HepG2 (cell line): ENCODE measurements around the gene PPP1R13L. TPM values are rescaled to one million over a fixed set of nuclear protein-coding genes. Genes with fewer than 3 reads are reported as not detected.

ENCODE experiments used
- ATAC-seq: fragments of 200-7000 bp; cut with Tn5 transposase; 3 replicates; pipeline ENCODE4 v1.9.1; 2020; ENCODE audit warnings: mild to moderate bottlenecking, moderate library complexity
- BruUV-seq: library from RNA; stranded (reverse); fragments of 400-500 nt; replicated peaks from 2 replicates; lab custom pipeline; 2021; lab: Mats Ljungman, UMichigan
- CTCF ChIA-PET: fragments of 300-600 bp; formaldehyde crosslinking; extraction: SDS; loops from one replicate; lab custom pipeline; 2021; ENCODE audit warnings: low total read pairs, inconsistent platforms, low intra/inter-chr PET ratio; lab: Yijun Ruan, JAX
- POLR2A ChIA-PET: fragments of 350-600 bp; sonication (Branson Sonifier 250); formaldehyde crosslinking; loops from one replicate; lab custom pipeline; 2020; ENCODE audit warnings: antibody characterized with exemption, inconsistent platforms; lab: Yijun Ruan, JAX
- DNase-seq: peaks from one replicate; pipeline ENCODE4 v3.0.0-alpha.2; 2015; ENCODE audit warnings: low spot score
- FAIRE-seq: peaks from 3 replicates; lab custom pipeline; 2011; peaks lifted over from hg19 to GRCh38; lab: Jason Lieb, UNC
- H2AFZ ChIP-seq: one replicate; pipeline ENCODE4 v1.6.1; 2011; ENCODE audit warnings: low read length, inconsistent platforms
- H3K27ac ChIP-seq: fragments of 300-600 bp; 3 replicates; pipeline ENCODE4 v1.8.0; 2011; ENCODE audit warnings: mixed run types, mild to moderate bottlenecking, mixed read lengths, low read length, inconsistent platforms; ENCODE audit not compliant: insufficient read depth; ENCODE audit errors: extremely low read length
- H3K27me3 ChIP-seq, 2 experiments: fragments of 200-600 bp in 1 of 2; 2 replicates in 1 of 2; 3 replicates in 1 of 2; pipeline versions ENCODE4 v1.6.0 to v1.8.0; 2011; ENCODE audit warnings: low read length in 2 of 2, mild to moderate bottlenecking in 2 of 2, moderate library complexity in 2 of 2, inconsistent platforms in 1 of 2; ENCODE audit not compliant: insufficient read depth in 2 of 2, control insufficient read depth in 1 of 2
- H3K36me3 ChIP-seq, 2 experiments: fragments of 200-600 bp in 1 of 2; replicated peaks in 1 of 2; 2 replicates in 1 of 2; 3 replicates in 1 of 2; pipeline versions ENCODE4 v1.5.1 to v1.8.0; 2011; ENCODE audit warnings: low read length in 2 of 2, inconsistent platforms in 1 of 2; ENCODE audit not compliant: insufficient read depth in 2 of 2, control insufficient read depth in 1 of 2
- H3K4me1 ChIP-seq: 2 replicates; pipeline ENCODE4 v1.5.1; 2012; ENCODE audit warnings: low read length, inconsistent platforms; ENCODE audit not compliant: insufficient read depth
- H3K4me2 ChIP-seq: 2 replicates; pipeline ENCODE4 v1.6.0; 2011; ENCODE audit warnings: low read depth, low read length, inconsistent platforms
- H3K4me3 ChIP-seq, 3 experiments: fragments of 200-600 bp in 1 of 3; sonication (generic), shearing (Covaris generic) in 1 of 3; replicated peaks in 1 of 3; 2 replicates each; pipeline ENCODE4 v1.5.1; 2011 to 2016; ENCODE audit warnings: low read length in 3 of 3, inconsistent platforms in 2 of 3, low read depth in 2 of 3, mild to moderate bottlenecking in 2 of 3, control low read depth in 1 of 3, mixed read lengths in 1 of 3; ENCODE audit not compliant: insufficient read depth in 1 of 3
- H3K79me2 ChIP-seq: one replicate; pipeline ENCODE4 v1.6.1; 2011; ENCODE audit warnings: low read length, inconsistent platforms; ENCODE audit not compliant: insufficient read depth
- H3K9ac ChIP-seq: 2 replicates; pipeline ENCODE4 v1.6.0; 2011; ENCODE audit warnings: mild to moderate bottlenecking, low read depth, low read length, inconsistent platforms; ENCODE audit not compliant: insufficient read depth
- H3K9me3 ChIP-seq: 2 replicates; pipeline ENCODE4 v1.5.1; 2012; ENCODE audit warnings: mild to moderate bottlenecking, low read length
- H4K20me1 ChIP-seq: 2 replicates; pipeline ENCODE4 v1.6.0; 2011; ENCODE audit warnings: inconsistent platforms, mild to moderate bottlenecking, low read length, moderate library complexity; ENCODE audit not compliant: insufficient read depth
- AKAP8 ChIP-seq: sonication (generic); formaldehyde crosslinking; IDR thresholded peaks from 2 replicates; pipeline ENCODE4 v1.5.1; 2020; ENCODE audit warnings: mild to moderate bottlenecking, missing genetic modification reagents
- DMTF1 ChIP-seq: sonication (generic); formaldehyde crosslinking; IDR thresholded peaks from 2 replicates; pipeline ENCODE4 v1.4.0; 2020; ENCODE audit warnings: mild to moderate bottlenecking, missing genetic modification reagents
- FOXO4 ChIP-seq: sonication (generic); formaldehyde crosslinking; conservative IDR thresholded peaks from 2 replicates; pipeline ENCODE4 v1.8.1; 2023; ENCODE audit warnings: missing genetic modification reagents
- HDAC1 ChIP-seq: sonication (generic); formaldehyde crosslinking; IDR thresholded peaks from 2 replicates; pipeline ENCODE4 v1.5.1; 2020; ENCODE audit warnings: mild to moderate bottlenecking, missing genetic modification reagents
- HES4 ChIP-seq: sonication (generic); formaldehyde crosslinking; IDR thresholded peaks from 2 replicates; pipeline ENCODE4 v1.9.0; 2021; ENCODE audit warnings: mild to moderate bottlenecking, missing genetic modification reagents, borderline replicate concordance
- PHF21A ChIP-seq: sonication (generic); formaldehyde crosslinking; IDR thresholded peaks from 2 replicates; pipeline ENCODE4 v1.5.0; 2020; ENCODE audit warnings: mild to moderate bottlenecking, missing genetic modification reagents
- PRDM15 ChIP-seq: sonication (generic); formaldehyde crosslinking; IDR thresholded peaks from 2 replicates; pipeline ENCODE4 v1.4.0; 2020; ENCODE audit warnings: missing genetic modification reagents
- RORA ChIP-seq: sonication (generic); formaldehyde crosslinking; IDR thresholded peaks from 2 replicates; pipeline ENCODE4 v1.5.0; 2020; ENCODE audit warnings: mild to moderate bottlenecking, missing genetic modification reagents, moderate library complexity
- ZBTB34 ChIP-seq: sonication (generic); formaldehyde crosslinking; IDR thresholded peaks from 2 replicates; pipeline ENCODE4 v1.8.0; 2022; ENCODE audit warnings: mild to moderate bottlenecking, missing genetic modification reagents
- ZNF263 ChIP-seq: sonication (generic); formaldehyde crosslinking; IDR thresholded peaks from 2 replicates; pipeline ENCODE4 v1.4.0; 2020; ENCODE audit warnings: missing genetic modification reagents
- ZNF382 ChIP-seq: sonication (generic); formaldehyde crosslinking; IDR thresholded peaks from 2 replicates; pipeline ENCODE4 v1.5.0; 2020; ENCODE audit warnings: missing genetic modification reagents, mild to moderate bottlenecking, borderline replicate concordance
- WGBS: methylation state at CpG from one replicate; pipeline ENCODE4 v1.1.6; 2017; ENCODE audit warnings: low lambda C conversion rate; 5-methylcytosine and 5-hydroxymethylcytosine counted together
- in situ Hi-C: cut with HindIII; loops from 2 replicates; pipeline ENCODE4 v1.10.0; 2017; ENCODE audit warnings: low pct_unique_long_range_greater_than_20kb; ENCODE audit not compliant: extremely low pct_ligation_motif_present
- intact Hi-C: fragments of 100-400 bp; cut with micrococcal nuclease; formaldehyde crosslinking; loops from one replicate; pipeline ENCODE4 v1.10.0; 2022; ENCODE audit not compliant: unreplicated experiment
- polyA plus RNA-seq, 8 experiments: library from polyadenylated mRNA; depleted of rRNA in 3 of 8; stranded (reverse) in 7 of 8; unstranded in 1 of 8; fragments of >200 nt; fragmentation: Illumina TruSeq in 4 of 8; extraction: Trizol in 4 of 8; gene quantifications; 2 replicates each; pipeline versions ENCODE4 v1.2.1 to v1.2.3, GENCODE V29; 2011 to 2016; ENCODE audit warnings: low read depth in 4 of 8, missing spikeins in 1 of 8, mixed read lengths in 1 of 8; ENCODE audit not compliant: insufficient read depth in 1 of 8
- total RNA-seq, 5 experiments: library from RNA; depleted of rRNA; stranded (reverse); fragments of >200 nt; fragmentation: Illumina TruSeq; extraction: Trizol; gene quantifications; 2 replicates each; pipeline ENCODE4 v1.2.3, GENCODE V29; 2016; ENCODE audit warnings: low read depth in 1 of 5

Gene PPP1R13L
- total and polyA plus RNA-seq, 2 of the 13 experiments (the other 11 are each of a cell fraction or from before 2014, with no cell fraction given): 1.3 to 6.6 TPM

GRCh38 chr19:45363861-45364459 is 40.9 kb downstream of the PPP1R13L start:
- Histone ChIP-seq H3K36me3 (peaks cover 18 to 31% of the 10 kb centered on the region in 2 experiments; a peak in 4 of 5 replicates), H3K4me1 (peaks cover 10% of the 10 kb centered on the region), H3K4me3 (no peak overlapping the region), H3K4me2 (no peak overlapping the region), H3K27me3 (no peaks in the 10 kb centered on the region), H4K20me1 (peaks cover 2% of the 10 kb centered on the region; the same call in 1 of the 2 replicates), H2AFZ (no peak overlapping the region), H3K9me3 (no peaks in the 10 kb centered on the region), H3K27ac (no peak overlapping the region), H3K79me2 (peaks cover 3% of the 10 kb centered on the region), H3K9ac (no peak overlapping the region)
- ATAC-seq: no peak
- FAIRE-seq: no peak
- intact Hi-C loops: no loop called here
- no TSS peak for BruUV-seq
- ChIA-PET CTCF (no interaction called here), POLR2A (no interaction called here)
- 96% methylated on average over 24 of the region's 44 CpGs for WGBS
- in situ Hi-C loops: no loop called here
- TF ChIP-seq HDAC1: no peak
- no peak for TF ChIP-seq AKAP8
- TF ChIP-seq FOXO4 (CRISPR knock-in tag): no peak
- TF ChIP-seq PHF21A: no peak
- TF ChIP-seq HES4: no peak
- no peak for TF ChIP-seq ZNF382
- TF ChIP-seq DMTF1 (CRISPR knock-in tag): no peak
- TF ChIP-seq ZNF263 (CRISPR knock-in tag): no peak
- no peak for TF ChIP-seq ZBTB34 (CRISPR knock-in tag)
- no peak for TF ChIP-seq PRDM15 (CRISPR knock-in tag)
- TF ChIP-seq RORA (CRISPR knock-in tag): no peak
- DNase-seq: no peak
